Lower leg skin (tissue), 3 donors: Measurements from ENCODE around the gene TMCC2.

Experiments used
- POLR2A ChIP-seq, 2 donors: fragments of 450-650 bp; IDR thresholded peaks; one replicate each; pipeline ENCODE4 v1.6.1; 2016 to 2017; ENCODE audit warnings: antibody characterized with exemption in 2 of 2, mild to moderate bottlenecking in 1 of 2, moderate library complexity in 1 of 2
- TF ChIP-seq, protein P1 (sequence below), 3 donors: fragments of 450-650 bp; IDR thresholded peaks; one replicate each; pipeline ENCODE4 v1.5.1; 2016; ENCODE audit warnings: antibody characterized with exemption in 3 of 3, mild to moderate bottlenecking in 3 of 3, moderate library complexity in 2 of 3

DNA sequence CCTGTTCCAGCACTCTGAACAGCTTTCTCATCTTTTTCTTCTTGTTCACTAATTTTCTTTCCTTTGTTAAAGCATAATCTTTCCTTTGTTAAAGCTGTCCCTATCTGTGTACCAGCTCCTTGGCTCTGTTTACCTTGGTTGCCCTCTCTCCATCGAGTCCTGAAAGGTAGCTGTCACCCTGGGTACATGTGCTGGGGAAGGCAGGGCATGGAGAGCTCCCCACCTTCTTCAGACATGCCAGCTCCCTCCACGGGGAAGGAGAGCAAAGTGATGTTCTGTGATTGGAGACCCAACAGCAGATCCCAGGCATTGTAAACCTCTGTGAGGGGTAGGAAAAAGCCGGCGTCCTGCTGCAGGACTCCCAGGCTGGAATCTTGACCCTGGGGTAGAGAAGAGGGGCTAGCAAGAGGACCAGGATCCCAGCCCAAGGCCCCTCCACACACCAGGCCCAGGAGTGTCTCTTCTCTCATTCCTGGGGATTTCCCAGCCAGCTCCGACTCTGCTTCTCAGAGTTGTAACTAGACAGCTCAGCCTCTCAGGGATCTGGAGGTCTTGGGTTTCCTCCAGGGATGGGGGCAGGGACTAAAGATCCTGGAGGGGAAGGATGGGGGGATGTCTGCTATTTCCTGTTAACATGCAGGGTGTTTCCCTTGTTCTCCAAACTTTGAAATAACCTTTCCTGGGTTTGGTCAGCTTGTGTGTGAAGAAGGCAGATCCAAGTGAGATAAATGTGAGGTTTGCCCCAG, 34.4 kb downstream of the TMCC2 start:
- TF ChIP-seq POLR2A (IDR thresholded peaks at IDR 0.05): no peak
- TF ChIP-seq, protein P1, sequence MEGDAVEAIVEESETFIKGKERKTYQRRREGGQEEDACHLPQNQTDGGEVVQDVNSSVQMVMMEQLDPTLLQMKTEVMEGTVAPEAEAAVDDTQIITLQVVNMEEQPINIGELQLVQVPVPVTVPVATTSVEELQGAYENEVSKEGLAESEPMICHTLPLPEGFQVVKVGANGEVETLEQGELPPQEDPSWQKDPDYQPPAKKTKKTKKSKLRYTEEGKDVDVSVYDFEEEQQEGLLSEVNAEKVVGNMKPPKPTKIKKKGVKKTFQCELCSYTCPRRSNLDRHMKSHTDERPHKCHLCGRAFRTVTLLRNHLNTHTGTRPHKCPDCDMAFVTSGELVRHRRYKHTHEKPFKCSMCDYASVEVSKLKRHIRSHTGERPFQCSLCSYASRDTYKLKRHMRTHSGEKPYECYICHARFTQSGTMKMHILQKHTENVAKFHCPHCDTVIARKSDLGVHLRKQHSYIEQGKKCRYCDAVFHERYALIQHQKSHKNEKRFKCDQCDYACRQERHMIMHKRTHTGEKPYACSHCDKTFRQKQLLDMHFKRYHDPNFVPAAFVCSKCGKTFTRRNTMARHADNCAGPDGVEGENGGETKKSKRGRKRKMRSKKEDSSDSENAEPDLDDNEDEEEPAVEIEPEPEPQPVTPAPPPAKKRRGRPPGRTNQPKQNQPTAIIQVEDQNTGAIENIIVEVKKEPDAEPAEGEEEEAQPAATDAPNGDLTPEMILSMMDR (IDR thresholded peaks at IDR 0.05): no peak
